NCI-H187 treated with DMSO at 0.1 percent for 48 hours (cell line): ENCODE results near the gene GRIA1.

Experiments
- DNase-seq: peaks from one replicate; lab custom pipeline; 2025; lab: John Stamatoyannopoulos, UW

GRIA1 gene

DNA sequence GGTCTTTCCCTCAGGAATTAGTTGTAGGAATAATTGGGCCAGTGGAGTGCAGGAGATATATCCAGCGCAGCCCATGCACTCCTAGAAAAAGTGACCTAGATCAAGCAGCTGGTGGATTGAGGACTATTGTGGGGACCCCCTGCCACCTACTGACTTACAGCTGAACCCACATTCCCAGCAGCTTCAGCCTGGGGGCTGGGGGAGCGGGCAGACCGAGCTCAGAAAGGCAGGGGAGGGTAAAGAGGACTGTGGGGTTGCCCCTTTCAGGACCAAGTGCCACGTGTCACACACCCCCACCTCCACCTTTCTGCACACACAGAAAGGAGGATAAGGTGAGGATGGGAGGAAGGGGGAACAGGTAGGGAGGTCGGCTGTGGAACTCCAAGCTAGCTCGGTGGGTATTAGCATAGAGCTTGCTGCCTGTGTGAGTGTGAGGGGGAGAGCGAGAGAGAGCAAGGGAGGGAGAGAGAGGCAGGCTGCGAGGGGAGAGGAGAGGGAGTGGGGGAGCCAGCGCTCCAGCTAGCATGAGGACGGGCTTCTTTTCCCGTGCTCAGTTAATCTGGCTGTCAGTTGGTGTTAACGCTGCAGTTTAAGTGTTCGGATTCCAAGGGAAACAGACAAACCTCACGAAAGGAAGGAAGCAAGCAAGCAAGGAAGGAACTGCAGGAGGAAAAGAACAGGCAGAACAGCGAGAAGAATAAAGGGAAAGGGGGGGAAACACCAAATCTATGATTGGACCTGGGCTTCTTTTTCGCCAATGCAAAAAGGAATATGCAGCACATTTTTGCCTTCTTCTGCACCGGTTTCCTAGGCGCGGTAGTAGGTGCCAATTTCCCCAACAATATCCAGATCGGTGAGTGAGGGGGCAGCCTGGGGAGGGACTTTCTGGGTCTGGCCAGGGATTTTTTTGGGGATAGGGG lies at the start of gene GRIA1:
Gene GRIA1 (plus strand): TSS at position 553 of the 920 bp plus-strand sequence.
- no peak for DNase-seq

DNA sequence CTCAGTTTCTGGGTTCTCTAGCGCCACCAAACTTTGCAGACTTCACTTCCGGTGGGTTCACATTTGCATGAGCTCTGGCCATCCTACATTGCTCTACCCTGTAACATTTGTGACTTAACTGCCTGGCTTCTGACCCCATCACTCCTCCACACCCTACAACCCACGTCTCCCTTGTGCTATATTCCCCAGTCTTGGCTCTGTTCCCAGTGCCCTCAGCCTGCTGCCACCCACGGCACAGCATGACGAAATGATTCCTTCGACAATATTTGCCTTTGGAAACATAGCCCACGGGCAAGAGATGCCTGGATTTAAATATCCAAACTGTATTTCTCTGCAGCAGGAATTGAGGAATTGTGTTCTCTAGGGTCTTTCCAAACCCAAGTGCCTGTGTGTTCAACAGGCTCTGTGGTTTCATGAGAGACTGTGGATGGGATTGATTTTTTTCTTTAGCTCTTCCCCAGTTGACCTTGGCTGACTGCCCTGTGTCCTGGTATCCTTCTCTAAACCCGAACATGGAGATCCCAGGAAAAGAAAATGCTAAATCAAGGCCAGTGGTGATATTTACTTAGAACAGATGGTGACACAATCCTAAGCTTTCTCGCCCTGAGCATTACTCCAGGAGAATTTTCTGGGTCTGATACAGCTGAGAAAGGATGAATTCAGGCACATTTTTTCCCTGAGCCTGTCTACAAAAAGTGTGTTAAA lies 44.4 kb upstream of the GRIA1 start:
- DNase-seq: no peak

- DNase-seq: no peak
Measured at GRCh38 chr5:153447534-153447933, 42.9 kb upstream of the GRIA1 start.

DNA sequence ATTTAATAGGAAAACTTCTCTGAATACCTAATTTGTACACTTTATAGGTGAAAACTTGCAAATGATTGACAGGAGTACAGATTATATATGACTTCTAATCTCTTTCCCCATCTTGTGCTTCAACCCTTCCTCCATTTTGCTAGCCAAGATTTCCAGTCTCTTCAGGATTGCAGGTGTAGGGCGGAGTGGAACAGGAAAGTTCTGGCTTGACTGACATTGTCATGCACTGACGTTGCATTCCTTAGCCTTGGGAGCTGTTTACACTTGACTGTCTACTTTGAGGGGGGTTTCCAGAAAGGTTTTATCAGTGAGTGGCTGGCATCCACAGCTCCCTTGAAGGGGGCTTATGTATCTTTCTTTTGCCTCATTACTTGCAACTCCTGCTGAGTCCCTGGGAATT lies 34.1 kb upstream of the GRIA1 start:
- DNase-seq: no peak

DNA sequence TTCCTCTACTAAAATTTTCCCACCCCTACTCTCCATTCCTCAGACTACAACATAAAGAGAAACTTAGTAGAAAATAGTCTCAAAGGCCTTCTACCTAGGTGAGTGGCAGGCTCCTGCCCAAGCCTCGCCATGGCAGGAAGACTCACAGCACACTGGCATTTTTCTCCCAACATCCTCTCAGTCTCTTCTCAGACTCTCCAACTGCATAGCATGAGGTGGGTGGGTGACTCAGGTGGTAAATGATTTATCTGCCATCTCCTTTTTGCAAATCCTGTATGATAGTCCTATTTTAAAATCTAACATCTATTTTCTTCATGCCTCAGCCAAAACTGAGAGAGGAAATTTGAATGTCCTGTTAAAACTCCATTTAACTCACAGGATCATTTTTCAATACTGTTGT lies 33.5 kb upstream of the GRIA1 start:
- DNase-seq: no peak

DNA sequence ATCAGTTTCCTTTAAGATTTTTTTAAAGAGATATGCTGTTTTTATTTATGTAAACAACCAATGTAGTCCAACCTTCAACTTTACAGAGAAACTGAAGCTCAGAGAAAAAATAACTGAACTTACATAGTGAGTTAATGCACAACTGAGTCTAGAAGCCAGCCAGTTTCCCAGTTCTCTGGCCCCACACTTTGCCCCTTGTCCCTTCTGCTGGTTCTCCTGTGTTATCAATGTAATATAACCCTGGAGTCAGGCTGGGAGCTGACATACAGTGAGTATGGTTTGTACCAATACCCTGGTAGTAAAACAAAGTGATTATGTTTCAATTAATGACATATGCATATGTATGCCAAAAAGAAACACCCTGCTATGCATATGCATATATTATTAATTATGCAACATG lies 32.2 kb upstream of the GRIA1 start:
- no peak for DNase-seq

DNA sequence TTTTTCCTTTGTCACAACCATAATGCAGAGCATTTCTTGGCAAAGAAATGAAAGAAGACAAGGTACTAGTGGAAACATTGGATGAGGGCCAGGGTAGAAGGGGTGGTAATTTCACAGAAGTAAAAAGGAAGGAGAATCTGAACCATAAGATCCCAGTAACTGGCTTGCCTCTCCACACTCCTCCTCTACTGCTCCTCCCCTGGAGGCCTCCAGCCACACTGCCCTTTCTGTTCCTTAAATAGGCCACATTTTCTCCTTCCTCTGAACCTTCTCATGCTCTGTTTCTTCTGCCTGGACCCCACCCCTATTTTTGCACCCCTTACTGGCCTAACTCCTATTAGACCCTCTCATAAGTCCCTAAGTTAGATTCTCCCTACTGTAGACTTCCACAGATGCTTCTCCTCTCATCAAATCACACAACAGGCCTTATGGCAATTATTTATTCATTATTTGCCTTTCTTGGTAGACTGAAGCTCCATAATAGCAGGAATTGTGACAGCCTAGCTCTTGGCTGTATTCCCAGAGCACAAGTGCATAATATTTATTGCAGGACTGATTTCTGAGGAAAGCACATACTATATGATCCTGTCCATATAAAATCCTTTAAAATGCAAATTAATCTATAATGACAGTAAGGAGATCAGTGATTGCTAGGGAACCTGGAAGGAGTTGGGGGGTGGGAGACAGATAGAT lies 31.3 kb upstream of the GRIA1 start:
- DNase-seq: no peak

- DNase-seq: no peak
Measured at GRCh38 chr5:153460421-153460820, 30.0 kb upstream of the GRIA1 start.

DNA sequence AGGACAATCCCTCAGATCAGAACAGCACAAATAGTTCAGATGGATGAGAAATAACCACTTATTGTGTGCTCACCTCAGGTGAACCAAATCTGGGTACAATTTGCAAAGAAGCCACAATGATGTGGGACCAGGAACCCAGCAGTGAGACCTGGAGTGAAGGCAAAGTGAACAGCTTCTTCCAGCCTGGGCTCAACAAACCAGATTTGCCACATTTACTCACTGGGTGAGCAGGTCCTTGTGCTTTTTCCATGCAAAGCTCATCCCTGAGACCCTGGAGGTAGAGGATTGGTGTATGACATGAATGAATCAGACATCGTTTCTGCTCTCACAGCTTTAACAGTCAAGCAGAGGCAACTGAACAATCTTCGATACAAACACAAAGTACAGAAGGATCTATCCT lies 29.1 kb upstream of the GRIA1 start:
- no peak for DNase-seq

DNA sequence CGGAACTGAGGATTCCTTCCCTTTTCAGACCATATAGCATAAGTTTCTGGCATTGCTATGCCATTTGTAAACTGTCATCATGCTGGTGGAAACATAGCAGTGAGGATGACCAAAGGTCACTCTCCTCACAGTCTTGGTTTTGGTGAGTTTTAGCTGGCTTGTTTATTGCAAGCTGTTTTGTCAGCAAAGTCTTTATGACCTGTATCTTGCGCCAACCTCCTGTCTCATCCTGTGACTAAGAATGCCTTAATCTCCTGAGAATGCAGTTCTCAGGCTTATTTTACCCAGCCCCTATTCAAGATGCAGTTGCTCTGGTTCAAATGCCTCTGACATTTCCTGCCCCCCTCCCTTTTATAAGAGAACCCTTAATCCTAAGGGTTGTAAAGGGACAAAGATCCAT lies 26.7 kb upstream of the GRIA1 start:
- DNase-seq: no peak

- DNase-seq: no peak
Measured at GRCh38 chr5:153467546-153467945, 22.9 kb upstream of the GRIA1 start.

DNA sequence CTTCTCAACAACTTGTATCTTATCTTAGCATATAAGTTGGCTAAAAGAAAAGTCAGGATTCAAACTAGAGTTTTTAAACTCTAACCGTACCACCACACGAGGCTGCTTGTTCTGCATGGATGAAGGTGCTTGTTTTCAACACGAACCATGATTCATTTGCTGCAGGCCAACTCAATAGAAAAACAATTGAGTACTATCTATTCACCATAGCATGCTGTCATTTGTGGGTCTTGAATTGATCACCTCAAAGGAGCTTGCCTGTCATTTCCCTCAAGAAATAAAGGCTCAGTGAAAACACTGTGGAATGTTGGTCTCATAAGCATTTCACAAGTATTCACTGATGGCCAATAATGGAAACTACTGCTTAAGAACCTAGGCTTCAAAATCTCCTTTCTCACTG lies 21.0 kb upstream of the GRIA1 start:
- no peak for DNase-seq

GRCh38 chr5:153470736-153471135 lies 19.7 kb upstream of the GRIA1 start:
- no peak for DNase-seq

DNA sequence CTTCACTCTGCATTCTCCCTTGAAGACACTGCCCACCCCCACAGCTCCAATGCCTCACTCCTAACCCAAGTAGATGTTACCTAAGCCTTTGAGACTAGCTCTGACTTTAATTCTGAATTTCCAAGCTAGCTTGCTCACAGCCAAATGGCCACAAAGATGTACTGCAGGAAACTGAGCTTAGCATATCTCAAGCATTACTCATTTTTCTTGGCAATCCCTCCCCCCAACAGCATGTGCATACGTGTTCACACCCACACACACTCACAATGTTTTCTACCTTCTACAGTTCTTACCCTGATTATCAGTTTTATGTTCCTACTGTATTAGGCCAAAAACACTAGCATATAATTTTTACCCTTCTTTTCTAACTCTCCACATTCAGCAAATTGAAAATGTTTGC lies 13.7 kb upstream of the GRIA1 start:
- no peak for DNase-seq

GRCh38 chr5:153480401-153480800 lies 10.1 kb upstream of the GRIA1 start:
- no peak for DNase-seq

- no peak for DNase-seq
Measured at GRCh38 chr5:153483482-153483881, 7.0 kb upstream of the GRIA1 start.

DNA sequence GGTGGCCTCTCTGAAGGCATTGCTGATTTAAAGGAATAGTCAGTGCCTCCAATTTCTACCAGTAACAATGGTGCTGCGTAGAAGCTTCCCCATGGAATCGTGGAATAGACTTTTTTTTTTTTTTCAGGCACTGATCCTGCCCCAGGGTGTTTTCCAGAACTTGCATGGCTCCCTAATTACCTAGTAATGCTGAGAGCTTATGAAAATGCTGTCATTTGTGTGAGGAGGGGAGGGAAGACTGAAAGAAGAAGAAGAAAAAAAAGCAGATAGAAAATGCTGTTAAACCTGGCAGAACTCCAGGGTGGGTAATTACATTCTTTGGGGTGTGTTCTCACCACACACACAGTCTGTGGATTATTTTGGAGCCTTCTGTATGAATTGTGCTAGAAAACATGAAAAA lies 4.8 kb upstream of the GRIA1 start:
- no peak for DNase-seq

- no peak for DNase-seq
Measured at GRCh38 chr5:153486771-153487170, 3.7 kb upstream of the GRIA1 start.

- DNase-seq: no peak
Measured at GRCh38 chr5:153489611-153490010, 859 bp upstream of the GRIA1 start.

DNA sequence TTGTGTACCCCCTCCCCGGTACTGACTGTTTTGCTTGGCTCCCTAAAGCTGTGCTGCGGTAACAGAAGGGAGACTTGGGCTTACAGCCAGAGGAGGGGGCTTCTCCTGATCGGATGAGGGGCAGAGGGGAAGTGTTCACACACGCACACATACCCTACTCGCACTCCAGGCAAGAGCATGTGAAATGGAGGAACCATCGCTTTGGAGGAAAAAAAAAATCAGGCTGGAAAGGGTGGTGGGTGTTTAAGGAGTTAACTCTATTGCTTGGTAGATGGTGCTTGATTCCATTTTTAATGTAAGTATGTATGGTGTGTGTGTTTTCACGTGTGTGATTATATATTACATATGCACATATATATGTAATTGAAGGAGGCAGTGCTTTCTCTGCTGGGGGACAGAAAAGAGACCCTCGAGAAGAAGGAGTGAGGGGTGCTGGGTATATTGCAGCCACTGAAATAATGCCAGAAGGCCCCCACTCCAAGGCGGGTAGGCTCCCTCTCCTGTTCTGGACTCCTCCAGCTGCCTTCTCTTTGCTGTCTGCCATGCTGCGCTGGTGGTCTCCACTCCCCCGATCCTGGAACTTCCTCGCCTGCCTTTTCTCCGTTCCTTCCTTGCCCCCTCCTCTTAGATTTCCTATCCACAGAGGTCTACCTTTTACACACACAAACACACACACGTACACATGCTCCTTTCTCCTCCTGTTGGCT lies 721 bp downstream of the GRIA1 start:
- DNase-seq: no peak

GRCh38 chr5:153491856-153492255 lies 1.4 kb downstream of the GRIA1 start:
- no peak for DNase-seq

- no peak for DNase-seq
Measured at GRCh38 chr5:153496835-153497234, 6.4 kb downstream of the GRIA1 start.
